GM18505 (cell line): ENCODE results near the gene HIVEP1.
"Not testable (repeated sequence)": the region's sequence is repeated elsewhere in the genome, so short reads cannot be mapped to it uniquely, and the experiment has no call there.

Experiments used
- ATAC-seq: cut with Tn5 transposase; IDR thresholded peaks from one replicate; pipeline ENCODE4 v1.9.1; 2021; ENCODE audit not compliant: unreplicated experiment
- POLR2A ChIP-seq: IDR thresholded peaks from 4 replicates; pipeline ENCODE4 v1.6.1; 2011; ENCODE audit warnings: borderline replicate concordance; ENCODE audit not compliant: insufficient read depth, insufficient read length; ENCODE audit errors: extremely low read depth

The HIVEP1 gene

DNA sequence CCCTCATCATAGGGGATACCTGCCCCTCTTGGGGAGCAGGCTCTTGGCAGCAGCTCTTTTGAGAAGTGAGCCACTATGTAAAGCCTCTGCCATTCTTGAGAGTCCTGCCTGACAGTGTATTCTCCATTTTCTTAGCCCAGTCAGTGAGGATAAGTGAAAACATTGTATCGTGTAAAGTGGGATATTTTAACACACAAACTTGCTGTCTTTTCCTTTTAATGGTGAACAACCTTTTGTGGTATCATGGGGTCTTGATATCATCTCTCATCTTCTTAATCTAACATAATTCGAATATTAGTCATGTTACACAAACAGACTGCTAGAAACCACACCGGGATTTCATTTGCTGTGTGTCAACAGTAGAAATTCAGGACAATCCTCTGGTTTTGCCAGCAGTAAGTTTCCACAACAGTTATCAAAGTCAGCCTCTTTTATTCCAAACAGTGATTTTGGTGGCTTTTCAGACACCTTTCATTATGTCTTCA is 136.2 kb downstream of the HIVEP1 start:
- no peak for ATAC-seq
- no peak for TF ChIP-seq POLR2A

DNA sequence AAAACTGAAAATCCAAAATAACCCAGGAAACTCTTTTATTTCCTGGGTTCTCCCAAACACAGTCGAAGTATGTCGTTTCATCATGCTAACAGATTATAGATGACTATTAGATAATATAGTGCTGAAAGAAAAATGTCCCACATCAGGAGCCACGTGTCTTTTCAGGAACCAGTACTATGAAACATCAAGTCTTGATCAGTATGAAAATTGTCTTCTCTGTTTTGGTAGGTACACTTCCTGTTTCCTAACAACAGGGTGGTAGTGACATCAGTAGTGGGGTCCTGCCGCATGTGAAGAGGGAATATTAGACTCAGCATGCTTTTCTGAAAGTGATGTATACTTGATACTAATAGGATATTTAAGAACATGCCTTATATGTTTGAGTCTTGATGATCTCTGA is 136.7 kb downstream of the HIVEP1 start:
- no peak for ATAC-seq
- TF ChIP-seq POLR2A = no peak

DNA sequence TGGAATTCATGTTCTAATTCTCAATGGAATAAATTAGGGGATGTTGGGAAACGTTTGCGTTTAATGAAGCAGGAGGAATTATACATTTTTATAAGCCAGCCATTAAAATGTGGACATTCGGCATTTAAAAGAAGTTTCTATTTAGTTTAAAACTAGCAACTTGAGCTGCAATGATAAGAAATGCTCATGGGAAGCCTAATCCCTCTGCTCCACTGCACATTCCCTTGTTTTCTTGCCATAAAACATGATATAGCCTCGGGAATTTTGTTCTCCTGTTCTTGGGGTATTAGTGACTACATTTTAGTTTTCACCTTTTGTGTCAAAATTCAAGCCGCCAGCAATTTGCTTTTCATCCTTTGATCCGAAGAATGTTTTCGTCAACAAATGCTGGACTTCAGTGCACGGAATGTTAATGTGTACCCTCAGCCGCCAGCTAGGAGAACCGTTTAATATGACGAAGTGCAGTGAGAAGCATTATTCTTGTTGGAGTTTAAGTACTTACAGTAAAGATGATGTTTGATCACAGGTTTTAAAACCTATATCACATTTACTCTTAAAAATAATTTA is 137.9 kb downstream of the HIVEP1 start:
- TF ChIP-seq POLR2A = no peak
- ATAC-seq = no peak

DNA sequence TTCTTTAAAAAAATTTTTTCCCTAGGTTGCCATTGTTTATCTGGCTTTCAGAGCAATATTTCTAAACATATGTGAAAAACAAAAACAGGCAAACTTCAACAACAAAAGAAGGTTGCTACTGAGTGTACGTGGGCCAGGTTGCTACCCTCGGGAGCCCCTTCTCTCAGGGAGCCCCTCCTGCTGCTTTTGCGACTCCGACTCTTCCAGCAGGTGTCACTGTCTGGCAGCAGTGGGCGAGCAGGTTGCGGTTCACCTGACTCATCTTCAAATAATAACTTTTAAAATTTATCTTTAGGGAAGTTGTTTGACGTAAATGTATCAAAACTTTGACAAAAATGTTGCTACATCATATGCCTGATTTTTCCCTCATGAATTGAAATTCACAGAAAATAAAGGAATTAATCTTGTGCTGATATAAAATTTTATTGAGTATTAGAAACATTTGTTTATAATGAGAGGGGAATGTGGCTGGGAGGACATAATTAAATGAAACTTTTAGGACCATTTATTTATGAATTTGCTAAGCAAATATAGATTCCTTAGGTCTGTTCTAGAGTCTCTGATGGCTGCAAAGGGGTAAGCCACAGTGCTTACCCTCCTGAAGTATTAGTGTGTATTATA is 138.8 kb downstream of the HIVEP1 start:
- no peak for ATAC-seq
- TF ChIP-seq POLR2A = no peak

DNA sequence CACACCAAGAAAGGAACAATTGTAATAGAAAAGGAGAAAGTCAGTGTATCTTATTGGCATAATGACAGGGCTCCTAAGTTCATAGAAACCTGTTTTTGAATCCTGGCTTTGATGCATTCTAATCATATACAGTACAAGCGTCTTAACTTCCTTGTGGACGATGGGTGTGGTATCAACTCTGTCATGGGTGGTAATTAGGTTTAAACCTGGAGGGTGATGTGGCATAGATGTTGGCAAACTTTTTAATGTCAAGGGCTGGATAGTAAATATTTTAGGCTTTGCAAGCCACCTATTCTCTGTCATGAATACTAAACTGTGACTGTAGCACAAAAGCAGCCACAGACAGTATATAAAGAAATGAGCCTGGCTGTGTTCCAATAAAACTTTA is 139.3 kb downstream of the HIVEP1 start:
- TF ChIP-seq POLR2A = no peak
- no peak for ATAC-seq

DNA sequence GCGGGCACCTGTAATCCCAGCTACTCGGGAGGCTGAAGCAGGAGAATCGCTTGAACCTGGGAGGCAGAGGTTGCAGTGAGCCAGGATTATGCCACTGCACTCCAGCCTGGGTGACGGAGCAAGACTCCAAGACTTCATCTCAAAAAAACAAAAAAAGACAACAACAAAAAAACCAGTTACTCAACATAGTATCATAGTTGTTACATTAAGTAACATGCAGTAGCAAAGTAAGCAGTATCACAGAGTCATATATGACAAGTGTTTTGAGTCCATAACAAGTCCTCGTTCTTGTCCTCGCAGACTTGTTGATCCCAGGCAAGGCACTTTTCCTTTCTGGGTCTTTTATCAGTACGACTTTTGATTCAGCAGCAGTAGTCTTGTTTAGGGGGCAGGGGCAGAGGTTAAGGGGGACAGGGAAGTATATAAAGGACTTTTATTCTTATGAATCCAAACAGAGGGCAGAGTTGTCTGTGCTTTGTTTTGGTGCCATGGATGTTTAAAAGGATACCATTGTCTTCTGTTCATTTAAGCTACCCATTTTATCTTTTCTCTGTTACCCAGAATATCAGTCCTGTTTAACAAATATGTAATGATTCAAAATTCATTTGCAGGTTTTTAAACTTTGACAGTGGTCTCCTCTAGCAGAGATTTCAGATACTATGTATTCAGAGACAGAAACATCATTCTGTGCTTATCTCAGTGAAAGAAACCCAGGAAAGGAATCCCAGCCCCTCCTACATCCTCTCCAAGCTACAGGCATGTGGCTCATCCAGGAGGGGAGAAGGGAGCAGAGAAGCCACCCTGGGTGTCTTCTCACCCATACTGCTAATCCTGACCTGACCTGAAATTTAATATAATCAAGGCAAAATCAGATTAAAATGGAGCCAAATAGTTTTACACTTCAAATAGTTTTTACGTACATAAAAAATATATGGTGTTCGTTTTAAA is 140.2 kb downstream of the HIVEP1 start:
- ATAC-seq = no peak
- no peak for TF ChIP-seq POLR2A

DNA sequence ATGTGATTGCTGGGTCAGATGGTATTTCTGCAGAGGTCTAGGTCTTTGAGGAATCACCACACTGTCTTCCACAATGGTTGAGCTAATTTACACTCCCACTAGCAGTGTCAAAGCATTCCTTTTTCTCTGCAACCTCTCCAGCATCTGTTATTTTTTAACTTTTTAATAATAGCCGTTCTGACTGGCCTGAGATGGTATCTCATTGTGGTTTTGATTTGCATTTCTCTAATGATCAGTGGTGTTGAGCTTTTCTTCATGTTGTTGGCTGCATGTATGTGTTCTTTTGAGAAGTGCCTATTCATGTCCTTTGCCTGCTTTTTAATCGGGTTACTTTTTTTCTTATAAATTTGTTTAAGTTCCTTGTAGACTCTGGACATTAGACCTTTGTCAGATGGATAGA is 143.7 kb downstream of the HIVEP1 start:
- not testable (repeated sequence) for ATAC-seq

DNA sequence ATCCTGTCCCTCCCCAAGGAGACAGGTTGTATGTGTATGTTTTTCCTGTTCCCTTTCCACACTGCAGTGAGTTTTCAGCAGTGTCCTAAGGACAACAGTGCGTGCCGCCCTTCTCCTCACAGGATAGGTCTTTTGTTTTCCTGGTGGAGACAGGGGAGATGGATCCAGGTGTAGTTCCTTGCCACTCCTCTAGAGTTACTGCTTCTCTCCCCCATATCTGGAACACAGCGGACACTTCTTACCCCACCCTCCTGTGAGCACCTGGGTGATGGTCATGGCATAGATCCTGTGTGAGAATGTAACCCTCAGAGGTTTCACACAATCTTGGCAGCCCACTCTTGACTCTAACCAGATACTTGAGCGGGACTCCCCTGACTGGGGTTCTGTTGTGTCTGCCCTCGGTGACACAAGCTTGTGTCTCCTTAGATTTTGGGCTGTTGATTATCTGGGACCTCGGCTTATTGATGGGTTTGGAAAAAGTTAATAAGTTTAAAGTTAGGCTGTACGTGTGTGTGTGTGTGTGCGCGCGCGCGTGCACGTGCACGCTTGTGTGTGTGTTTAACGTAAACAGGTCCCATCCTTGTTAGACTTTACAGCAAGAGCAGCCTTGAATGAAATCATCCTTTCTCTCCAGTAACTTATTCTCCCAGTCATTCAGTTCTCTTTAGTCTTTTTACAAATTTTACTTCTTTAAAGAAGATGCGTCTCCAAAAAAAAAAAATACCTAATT is 146.7 kb downstream of the HIVEP1 start:
- no peak for ATAC-seq
- TF ChIP-seq POLR2A = no peak

DNA sequence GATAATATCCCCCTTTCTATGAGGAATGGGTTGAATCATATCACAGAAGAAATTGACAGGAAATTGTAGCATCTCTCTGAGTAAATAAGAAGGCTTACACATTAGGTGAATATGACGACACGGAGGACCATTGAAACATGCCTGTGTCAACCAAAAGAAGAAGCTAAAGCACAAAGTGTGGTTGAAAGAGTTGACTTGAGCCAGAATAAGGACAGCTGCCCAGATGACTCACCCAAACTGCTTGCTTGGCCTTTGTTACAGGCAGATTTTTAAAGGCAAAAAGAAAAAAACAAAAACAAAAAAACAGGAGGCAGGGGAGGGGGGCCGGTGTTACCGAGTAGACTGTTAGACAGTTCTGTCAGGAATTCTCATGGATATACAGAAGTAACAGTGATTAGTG is 148.2 kb downstream of the HIVEP1 start:
- ATAC-seq = no peak
- no peak for TF ChIP-seq POLR2A

DNA sequence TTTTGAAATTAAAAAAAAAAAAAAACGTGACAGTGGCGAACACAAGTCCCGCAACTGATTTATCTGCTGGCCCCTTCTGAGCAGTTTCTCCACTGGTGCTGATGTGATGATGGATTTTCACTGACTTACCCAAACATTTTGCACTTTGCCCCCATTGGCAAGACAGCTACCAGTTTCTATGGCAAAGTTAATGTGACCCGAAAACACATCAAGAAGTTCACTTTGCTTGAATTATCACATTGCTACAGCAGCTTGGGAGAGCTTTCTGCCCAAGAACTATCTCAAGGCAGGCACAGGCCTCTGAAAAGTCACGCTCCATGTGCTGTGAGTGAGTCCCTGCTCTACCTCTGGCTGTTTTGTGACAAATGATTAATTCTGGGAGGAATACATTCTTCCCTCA is 150.1 kb downstream of the HIVEP1 start:
- ATAC-seq = no peak
- no peak for TF ChIP-seq POLR2A

DNA sequence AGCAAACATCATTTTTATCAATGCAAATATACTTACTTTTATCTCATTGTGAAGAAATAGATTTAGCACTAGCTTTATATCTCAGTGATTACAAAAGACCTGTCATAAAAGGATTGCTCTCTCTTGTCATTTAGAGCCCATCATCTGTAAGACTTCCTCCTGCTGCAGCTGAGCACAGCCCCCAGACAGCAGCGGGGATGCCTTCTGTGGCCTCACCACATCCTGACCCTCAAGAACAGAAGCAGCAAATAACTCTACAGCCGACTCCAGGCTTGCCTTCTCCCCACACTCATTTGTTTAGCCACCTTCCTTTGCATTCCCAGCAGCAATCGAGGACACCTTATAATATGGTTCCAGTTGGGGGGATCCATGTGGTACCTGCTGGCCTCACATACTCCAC is 151.0 kb downstream of the HIVEP1 start:
- no peak for ATAC-seq
- no peak for TF ChIP-seq POLR2A

DNA sequence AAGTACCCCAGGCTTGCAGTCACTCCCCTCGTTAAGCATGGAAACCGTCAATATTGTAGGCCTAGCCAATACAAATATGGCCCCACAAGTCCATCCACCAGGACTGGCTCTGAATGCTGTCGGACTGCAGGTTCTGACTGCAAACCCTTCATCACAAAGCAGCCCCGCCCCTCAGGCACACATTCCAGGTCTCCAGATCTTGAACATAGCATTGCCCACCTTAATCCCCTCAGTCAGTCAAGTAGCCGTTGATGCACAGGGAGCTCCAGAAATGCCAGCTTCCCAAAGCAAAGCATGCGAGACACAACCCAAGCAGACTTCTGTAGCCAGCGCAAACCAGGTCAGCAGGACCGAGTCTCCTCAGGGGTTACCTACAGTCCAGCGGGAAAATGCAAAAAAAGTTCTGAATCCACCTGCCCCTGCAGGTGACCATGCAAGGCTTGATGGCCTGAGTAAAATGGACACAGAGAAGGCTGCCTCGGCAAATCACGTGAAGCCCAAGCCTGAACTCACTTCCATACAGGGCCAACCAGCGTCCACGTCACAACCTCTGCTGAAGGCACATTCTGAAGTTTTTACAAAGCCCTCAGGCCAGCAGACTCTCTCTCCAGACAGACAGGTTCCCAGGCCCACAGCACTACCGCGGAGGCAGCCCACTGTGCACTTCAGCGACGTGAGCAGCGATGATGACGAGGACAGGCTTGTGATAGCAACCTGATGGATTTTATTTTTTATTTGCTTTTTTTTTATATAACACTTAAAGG is 151.8 kb downstream of the HIVEP1 start:
- no peak for ATAC-seq
- no peak for TF ChIP-seq POLR2A

DNA sequence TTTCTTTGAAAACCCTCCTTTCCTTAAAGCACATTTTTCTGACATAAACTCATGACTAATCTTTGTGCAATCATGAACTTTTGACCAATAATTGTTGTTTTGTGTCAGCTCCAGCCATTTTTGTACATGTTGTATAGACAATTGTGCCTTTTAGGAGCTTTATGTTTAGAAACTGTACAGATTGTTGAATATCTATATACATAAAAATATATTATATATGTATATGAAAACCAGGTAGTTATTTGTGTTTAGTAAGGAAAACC is 152.3 kb downstream of the HIVEP1 start:
- no peak for ATAC-seq
- TF ChIP-seq POLR2A = no peak

DNA sequence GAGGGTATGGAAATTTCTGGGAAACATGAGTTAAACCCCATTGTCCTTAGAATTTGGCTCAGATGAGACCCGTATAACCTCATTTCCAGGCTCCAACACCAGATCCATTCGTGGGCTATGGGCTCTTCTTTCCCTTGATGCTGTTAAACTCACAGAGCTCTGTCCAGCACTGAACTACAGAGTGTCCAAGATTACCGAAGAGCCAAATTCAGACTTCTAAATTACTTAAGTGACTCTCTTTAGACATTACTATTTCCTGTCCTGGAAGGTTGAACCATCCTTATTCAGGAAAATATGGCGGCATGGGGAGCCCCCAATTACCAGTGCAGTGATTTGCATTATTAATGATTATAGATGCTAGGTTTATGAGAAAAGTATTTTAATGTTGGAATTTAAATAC is 153.2 kb downstream of the HIVEP1 start:
- TF ChIP-seq POLR2A = no peak
- ATAC-seq = no peak
